ENCODE data around the gene METTL15. TPM values are rescaled to one million over a fixed set of nuclear protein-coding genes. Genes with fewer than 3 reads are reported as not detected.

Gene METTL15
- total RNA-seq, 4 donors from 2014 or later: 8.5 to 41.1 (median 17.0) TPM

DNA sequence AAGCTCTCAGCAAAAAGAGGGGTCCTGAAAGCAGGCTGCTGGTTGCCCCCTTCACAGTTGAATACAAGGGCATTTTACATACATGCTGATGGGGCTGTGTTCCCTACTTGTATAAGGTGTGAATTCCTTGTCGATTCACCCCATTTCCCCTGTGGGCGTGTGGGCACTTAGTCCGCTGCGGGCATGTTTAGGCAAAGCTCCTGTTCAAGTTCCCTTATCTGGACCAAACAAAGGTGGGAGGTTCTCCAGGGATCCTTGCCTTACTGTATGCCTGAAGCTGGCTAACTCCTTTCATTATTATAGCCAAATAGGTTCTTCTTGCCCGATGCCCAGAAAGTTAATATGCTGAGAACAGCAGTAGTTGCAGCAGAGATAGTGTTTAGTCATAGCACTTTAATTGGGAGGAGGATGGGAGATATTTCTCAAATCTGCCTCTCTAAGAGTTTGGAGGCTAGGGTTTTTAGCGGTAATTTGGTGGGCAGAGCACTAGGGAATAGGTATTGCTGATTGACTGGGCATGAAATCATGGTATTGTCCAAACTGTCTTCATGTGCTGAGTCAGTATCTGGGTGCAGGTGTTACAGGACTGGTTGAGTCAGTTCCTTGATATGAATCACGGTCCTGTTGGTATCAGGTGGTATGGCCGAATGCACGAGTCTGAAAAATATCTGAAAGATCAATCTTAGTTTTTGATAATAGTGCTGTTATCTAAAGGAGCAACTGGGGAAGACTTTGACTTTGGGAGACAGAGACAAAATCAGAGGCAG lies 32.7 kb downstream of the METTL15 start:
- Histone ChIP-seq H3K4me1 (no peaks in the 10 kb centered on the region), H3K36me3 (no peaks in the 10 kb centered on the region), H3K27me3 (no peaks in the 10 kb centered on the region), H3K9me3 (peaks cover 0 to 12% of the 10 kb centered on the region in 2 donors), H3K4me3 (no peak overlapping the region), H3K27ac (no peak overlapping the region)
- no peak for DNase-seq
- TF ChIP-seq, protein P1, sequence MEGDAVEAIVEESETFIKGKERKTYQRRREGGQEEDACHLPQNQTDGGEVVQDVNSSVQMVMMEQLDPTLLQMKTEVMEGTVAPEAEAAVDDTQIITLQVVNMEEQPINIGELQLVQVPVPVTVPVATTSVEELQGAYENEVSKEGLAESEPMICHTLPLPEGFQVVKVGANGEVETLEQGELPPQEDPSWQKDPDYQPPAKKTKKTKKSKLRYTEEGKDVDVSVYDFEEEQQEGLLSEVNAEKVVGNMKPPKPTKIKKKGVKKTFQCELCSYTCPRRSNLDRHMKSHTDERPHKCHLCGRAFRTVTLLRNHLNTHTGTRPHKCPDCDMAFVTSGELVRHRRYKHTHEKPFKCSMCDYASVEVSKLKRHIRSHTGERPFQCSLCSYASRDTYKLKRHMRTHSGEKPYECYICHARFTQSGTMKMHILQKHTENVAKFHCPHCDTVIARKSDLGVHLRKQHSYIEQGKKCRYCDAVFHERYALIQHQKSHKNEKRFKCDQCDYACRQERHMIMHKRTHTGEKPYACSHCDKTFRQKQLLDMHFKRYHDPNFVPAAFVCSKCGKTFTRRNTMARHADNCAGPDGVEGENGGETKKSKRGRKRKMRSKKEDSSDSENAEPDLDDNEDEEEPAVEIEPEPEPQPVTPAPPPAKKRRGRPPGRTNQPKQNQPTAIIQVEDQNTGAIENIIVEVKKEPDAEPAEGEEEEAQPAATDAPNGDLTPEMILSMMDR (IDR thresholded peaks at IDR 0.05): no peak
- no peak for TF ChIP-seq POLR2A (IDR thresholded peaks at IDR 0.05)
- intact Hi-C loops (cut with DNase I; ENCODE audit: low total_unique reads): no loop called here

DNA sequence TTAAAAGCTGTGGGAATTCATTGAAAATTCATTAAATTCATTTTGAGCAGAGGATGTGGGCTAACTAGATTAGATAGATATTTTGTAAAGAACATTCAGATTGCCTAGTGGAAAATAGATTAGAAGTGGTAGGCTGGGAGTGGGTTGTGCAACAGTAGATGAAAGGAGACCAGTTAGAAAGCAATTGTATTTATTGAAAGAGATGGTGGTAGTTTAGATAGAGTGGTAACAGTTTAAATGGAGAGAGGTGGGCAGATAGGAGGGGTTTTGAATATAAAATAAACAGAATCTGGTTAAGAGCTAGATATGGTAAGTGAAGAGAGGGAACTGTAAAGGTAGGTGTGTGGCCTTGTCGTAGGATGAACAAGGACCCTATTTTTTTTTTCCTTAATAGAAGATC lies 34.5 kb downstream of the METTL15 start:
- no peak for TF ChIP-seq POLR2A (IDR thresholded peaks at IDR 0.05)
- TF ChIP-seq, protein P1 (IDR thresholded peaks at IDR 0.05): no peak
- Histone ChIP-seq H3K27me3 (no peaks in the 10 kb centered on the region), H3K27ac (no peak overlapping the region), H3K36me3 (no peaks in the 10 kb centered on the region), H3K4me1 (no peaks in the 10 kb centered on the region), H3K9me3 (peaks cover 0 to 12% of the 10 kb centered on the region in 2 donors), H3K4me3 (no peak overlapping the region)
- intact Hi-C loops (cut with DNase I; ENCODE audit: low total_unique reads): no loop called here
- no peak for DNase-seq

DNA sequence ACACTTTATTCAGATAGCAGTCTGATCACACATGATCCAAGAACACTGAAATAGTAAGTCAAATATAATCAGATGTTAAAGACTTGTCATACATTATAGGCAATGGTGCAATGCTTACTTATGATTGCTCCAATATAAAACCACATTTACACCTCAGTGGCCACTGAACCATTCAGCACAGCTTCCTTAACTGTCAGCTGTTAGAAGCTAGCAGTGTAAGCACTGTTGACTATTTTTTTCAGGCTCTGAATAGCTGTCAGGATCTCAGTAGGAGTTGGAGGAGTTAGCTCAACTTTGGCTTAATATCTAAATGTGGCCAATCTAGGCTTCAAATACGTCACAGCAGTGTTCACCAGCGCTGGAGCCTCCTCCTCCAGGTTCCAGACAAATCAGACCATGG lies 36.6 kb downstream of the METTL15 start:
- intact Hi-C loops (cut with DNase I; ENCODE audit: low total_unique reads): no loop called here
- peaks cover 0 to 12% of the 10 kb centered on the region in 2 donors for H3K9me3 ChIP-seq
- H3K4me1 ChIP-seq: no peaks in the 10 kb centered on the region
- no peaks in the 10 kb centered on the region for H3K27me3 ChIP-seq
- no peak for TF ChIP-seq POLR2A (IDR thresholded peaks at IDR 0.05)
- TF ChIP-seq, protein P1 (IDR thresholded peaks at IDR 0.05): no peak
- H3K27ac ChIP-seq: no peak overlapping the region
- no peaks in the 10 kb centered on the region for H3K36me3 ChIP-seq
- no peak for DNase-seq
- H3K4me3 ChIP-seq: no peak overlapping the region

DNA sequence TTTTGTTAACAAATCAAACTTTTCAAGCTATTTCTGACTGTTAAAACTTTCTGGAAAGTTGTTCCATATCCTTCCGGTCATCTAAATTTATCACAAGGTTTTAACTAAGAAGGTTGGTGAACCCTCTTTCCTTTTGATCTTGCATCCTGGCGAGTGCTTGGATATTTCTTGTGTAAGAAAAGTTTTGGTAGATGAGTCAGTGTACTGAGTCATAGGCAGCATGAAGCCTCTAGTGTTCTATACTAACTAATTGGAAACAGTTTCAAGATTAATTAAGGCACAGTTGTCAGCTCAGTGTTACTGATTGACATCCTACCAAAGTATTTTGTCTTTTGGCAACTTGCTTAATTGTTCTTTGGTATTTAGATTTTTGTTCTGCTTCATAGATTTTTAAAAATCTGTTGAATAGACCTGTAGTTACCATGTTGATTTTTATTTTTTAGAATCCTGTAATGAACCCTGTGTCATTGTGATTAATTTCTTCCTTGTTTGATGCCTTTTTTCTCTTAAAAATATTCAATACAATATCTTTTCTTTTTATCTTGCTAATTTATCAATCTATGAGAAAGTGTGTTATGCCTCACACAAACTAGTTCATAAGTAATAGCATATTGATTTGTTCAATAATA lies 38.0 kb downstream of the METTL15 start:
- no peaks in the 10 kb centered on the region for H3K36me3 ChIP-seq
- H3K9me3 ChIP-seq: no peaks in the 10 kb centered on the region
- no peaks in the 10 kb centered on the region for H3K4me1 ChIP-seq
- no peak for DNase-seq
- no peak overlapping the region for H3K4me3 ChIP-seq
- no peaks in the 10 kb centered on the region for H3K27me3 ChIP-seq
- no peak overlapping the region for H3K27ac ChIP-seq
- TF ChIP-seq POLR2A (IDR thresholded peaks at IDR 0.05): no peak
- TF ChIP-seq, protein P1 (IDR thresholded peaks at IDR 0.05): no peak
- intact Hi-C loops (cut with DNase I; ENCODE audit: low total_unique reads): no loop called here

DNA sequence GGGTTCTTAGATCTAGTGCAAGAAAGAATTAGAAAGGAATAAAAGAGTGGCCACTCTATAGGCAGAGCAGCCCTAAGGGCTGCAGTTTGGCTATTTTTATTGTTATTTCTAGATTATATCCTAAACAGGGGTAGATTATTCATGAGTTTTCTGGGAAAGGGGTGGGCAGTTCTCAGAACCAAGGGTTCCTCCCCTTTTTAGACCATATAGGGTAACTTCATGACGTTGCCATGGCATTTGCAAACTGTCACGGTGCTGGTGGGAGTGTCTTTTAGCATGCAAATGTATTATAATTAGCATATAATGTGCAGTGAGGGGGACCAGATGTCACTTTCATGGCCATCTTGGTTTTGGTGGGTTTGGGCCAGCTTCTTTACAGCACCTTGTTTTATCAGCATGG lies 44.6 kb downstream of the METTL15 start:
- intact Hi-C loops (cut with DNase I; ENCODE audit: low total_unique reads): no loop called here
- H3K27ac ChIP-seq: no peak overlapping the region
- H3K4me3 ChIP-seq: no peak overlapping the region
- H3K9me3 ChIP-seq: no peaks in the 10 kb centered on the region
- H3K36me3 ChIP-seq: no peaks in the 10 kb centered on the region
- TF ChIP-seq, protein P1 (IDR thresholded peaks at IDR 0.05): no peak
- TF ChIP-seq POLR2A (IDR thresholded peaks at IDR 0.05): no peak
- no peaks in the 10 kb centered on the region for H3K27me3 ChIP-seq
- DNase-seq: no peak
- no peaks in the 10 kb centered on the region for H3K4me1 ChIP-seq

Measured in uterus (tissue), 4 donors.